DMS153 treated with DMSO at 0.1 percent for 48 hours (cell line): ENCODE measurements around the gene PLEKHO2.

Experiments
- DNase-seq: peaks from one replicate; lab custom pipeline; 2025; ENCODE audit not compliant: unreplicated experiment; lab: John Stamatoyannopoulos, UW

The PLEKHO2 gene

DNA sequence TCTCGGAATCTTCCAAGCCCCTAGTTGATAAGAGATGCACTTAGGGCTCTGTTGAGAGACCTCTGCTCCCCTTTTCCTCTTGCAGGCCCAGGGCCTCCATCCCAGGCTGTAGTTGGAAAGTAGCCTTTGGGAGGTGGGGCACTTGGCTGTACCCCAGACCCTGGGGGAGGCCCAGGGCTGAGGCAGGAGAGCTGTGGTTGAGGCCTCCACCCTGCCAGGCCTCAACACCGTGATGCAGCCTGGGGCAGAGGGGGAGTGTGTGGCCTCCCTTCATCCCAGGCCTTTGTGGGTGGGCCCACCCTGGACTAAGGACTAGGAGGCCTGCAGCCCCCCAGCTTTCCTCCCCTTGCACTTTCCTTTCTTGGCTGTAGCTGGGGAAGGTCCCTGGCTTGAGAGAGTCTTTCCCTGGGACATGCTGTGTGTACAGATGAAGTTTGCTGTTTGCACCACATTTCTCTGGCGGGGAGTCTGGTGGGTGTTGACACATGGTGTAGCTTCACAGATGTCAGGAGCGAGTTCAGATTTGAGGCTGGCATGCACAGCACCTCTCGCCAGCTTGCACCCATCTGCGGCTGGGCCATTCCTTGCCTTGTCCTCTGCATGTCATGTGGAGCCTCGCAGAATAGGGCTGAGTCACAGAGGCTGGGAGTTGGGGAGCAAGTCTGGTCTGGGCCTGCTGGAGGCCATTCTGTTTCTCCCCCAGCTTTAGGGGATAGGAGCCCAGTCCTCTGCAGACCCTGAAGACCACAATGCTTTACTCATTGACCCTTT, 13.7 kb downstream of the PLEKHO2 start:
- no peak for DNase-seq

DNA sequence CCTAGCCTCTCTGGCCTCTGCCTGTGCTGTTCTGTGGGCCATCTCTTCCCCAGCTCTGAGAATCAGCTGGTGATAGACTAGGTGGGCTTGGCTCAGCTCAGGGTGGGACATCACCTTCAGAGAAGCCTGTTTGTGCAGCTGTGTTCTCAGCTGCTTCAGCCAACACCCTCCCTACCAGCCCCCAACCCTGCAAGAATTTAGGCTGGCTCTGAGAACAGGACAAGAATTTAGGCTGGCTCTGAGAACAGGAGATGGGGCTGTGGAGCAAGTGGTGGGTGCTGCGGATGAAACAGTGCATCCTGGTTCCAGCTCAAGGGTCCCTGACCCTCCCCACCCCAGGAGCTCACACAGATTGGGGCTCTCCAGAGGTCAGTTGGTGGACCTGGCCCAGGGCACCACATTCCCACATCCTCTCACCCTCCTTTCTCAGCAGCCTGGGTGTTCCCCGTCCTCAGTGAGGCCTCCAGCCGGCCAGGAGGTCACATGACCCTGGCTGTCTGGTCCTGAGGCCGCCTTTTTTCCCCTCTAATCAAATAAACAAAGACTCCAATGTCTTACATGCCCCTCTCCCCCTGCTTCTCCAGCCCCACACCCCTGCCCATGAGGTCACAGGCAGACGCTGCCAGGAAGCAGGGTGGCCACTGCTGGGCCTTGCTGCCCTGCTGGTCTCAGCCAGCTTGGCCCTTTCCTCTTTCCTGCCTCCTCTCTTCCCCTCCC, 14.9 kb downstream of the PLEKHO2 start:
- no peak for DNase-seq

DNA sequence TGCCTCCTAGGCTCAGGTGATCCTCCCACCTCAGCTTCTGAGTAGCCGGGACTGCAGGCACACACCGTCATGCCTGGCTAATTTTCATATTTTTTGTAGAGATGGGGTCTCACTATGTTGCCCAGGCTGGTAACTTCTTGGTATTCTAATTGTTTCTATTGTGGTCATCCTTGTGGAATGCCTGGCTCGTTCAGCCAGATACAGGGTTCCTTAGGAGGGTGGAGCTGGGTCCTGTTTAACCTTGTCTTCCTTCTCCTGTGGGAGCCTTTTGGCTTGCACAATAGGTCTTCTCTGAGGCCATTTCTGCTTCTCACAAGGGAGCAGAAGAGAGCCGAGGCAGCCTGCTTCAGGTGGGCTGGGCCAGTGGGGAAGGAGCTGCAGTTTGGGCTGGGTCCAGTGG, 15.7 kb downstream of the PLEKHO2 start:
- DNase-seq = no peak

DNA sequence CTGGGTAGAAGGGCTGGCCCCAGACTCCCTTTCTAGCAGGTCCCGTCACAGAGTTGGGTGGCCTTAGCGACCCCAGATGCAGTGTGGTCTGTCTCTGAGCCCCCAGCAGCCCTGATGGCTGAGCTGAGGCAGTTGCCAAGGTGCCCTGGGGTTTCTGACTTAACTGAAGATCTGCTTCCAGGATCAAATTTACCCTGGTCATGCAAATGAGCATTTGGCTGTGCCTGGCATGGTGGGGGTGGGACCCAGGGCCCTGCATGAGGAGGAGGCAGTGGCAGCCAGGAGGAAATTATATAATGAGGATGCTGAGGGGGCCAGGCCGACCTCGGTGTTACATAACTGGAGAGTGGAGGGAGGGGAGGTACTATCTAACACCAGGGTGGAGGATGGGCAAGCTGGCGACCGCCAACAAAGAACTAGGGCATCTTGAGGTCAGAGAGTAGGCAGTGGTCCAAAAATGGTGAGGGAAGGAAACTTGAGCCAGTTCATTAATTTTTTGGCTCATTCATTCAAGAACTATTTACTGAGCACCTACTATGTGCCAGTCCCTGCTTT, 16.4 kb downstream of the PLEKHO2 start:
- no peak for DNase-seq

DNA sequence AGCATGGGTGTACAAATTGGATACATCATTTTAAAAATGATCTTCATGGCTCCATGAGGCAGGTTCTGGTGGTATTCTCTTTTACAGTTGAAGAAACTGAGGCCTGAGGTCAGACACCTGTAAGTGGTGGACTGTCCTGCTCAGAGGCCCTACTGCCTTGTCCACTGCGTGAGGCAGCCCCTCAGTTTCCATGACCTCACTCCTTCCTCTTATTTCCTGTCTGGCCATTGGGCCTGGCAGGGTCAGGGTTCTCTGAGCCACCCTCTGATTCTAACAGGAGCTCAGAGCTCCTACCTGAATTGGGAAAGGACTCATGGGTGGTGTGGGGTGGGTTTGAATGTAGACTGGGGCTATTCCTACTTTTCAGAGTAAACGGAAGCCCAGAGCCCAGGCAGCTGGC, 17.5 kb downstream of the PLEKHO2 start:
- no peak for DNase-seq

DNA sequence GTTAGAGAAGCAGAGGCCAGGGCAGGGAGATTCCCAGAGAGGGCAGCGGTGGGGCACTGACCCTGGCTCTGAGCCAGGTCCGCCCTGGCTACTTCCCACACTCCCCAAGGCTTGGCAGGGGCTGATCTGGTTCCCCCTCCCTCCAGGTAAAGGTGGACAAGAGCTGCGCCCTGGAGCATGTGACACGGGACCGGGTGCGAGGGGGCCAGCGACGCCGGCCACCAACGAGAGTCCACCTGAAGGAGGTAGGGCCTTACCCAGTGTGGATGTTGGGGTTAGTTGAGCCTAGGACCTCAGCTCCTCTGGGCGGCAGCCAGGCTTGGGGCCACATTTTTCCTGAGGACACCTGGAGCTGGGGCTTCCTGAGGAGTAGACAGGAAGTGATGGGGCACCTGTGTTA, 19.6 kb downstream of the PLEKHO2 start:
- DNase-seq = no peak

DNA sequence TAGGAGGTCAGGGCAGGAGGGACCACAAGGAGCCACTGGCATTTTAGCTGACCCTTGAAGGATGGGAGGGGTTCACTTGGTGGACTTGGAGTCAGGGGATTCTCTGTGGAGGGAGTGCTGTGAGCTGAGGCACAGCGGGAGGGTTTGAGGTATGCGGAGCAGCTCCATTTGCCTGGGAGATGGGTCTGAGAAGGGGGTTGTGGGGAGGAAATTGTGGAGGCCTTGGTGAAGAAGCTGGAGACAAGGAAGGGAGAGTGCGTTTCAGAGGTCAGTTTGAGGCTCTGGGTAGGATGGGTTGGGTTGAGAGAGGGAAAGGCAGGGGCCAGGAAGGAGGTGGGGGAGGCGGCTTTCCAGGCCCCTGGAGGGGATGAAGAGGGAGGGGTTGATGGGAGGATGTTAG, 20.2 kb downstream of the PLEKHO2 start:
- DNase-seq = no peak

DNA sequence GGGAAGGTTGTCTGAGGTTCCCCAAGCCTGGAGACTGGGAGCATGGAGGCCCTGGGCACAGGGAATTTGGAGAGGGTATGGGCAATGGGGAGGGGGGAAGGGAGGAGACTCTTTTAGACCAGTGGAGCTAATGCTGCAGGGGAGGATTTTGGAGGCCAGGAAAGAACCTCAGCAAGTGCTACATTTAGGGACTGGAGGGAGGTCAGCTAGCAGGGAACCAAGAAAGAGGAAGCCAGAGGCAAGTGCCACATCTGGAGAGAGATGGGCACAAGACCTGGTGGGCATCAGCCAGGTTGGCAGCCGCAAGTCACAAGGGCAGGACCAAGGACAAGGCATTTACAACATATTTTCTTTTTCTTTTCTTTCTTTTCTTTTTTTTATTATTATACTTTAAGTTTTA, 20.7 kb downstream of the PLEKHO2 start:
- DNase-seq = no peak

DNA sequence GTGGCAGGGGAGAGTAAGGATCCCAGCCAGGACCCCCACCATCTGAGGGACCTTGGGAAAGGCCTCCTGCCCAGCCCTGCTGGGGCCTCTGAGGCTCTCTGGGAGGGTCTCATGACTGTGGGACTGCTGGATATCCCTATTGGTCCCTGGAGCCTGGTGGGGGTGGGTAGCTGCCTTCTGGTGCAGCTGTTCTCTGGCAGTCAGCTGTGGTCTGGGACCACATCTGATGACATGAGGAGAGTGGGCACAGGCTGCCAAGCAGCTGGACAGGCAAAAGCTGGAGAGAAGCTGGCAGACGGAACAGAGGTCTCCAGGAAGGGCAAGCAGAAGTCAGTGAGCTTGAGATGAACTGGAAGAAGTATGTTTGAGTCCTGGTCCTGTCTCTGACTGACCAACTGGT, 22.4 kb downstream of the PLEKHO2 start:
- DNase-seq = no peak

DNA sequence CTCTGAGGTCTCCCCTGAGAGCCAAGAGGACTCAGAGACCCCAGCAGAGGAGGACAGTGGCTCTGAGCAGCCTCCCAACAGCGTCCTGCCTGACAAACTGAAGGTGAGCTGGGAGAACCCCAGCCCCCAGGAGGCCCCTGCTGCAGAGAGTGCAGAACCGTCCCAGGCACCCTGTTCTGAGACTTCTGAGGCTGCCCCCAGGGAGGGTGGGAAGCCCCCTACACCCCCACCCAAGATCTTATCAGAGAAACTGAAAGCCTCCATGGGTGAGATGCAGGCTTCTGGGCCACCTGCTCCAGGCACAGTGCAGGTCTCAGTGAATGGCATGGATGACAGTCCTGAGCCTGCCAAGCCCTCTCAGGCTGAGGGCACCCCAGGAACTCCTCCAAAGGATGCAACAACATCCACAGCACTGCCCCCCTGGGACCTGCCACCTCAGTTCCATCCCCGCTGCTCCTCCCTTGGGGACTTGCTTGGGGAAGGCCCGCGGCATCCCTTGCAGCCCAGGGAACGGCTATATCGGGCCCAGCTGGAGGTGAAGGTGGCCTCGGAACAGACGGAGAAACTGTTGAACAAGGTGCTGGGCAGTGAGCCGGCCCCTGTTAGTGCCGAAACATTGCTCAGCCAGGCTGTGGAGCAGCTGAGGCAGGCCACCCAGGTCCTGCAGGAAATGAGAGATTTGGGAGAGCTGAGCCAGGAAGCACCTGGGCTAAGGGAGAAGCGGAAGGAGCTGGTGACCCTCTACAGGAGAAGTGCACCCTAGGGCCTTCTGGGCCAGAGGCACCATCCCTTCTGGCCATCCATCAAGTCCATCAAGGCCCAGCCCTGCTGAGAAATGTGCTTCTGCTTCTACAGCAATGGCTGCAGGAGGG, 23.6 kb downstream of the PLEKHO2 start:
- no peak for DNase-seq

DNA sequence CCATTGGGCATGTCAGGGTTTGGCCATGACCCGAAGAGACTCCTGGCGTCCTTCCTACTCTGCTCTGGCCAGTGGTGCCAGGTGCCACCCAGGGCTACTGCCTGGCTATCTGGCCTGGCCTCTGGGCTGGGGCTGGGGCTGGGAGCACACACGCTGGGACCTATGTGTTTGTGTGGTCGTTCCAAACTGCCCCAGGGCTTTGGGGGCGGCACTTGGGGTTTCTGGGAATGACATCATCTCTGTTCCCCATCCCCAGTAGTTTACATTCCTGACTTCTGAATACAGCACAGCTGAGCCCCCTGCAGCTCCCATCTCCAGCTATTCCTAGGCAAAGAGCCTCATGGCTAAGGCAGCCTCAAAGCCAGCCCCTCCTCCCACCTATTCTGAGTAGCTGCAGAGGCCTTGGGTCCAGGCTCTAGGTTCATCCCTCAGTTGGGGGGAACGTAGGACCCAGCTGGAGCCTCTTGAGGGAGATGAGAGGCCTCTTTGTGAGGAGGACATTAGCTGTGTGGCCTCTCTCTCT, 24.3 kb downstream of the PLEKHO2 start:
- DNase-seq = no peak

DNA sequence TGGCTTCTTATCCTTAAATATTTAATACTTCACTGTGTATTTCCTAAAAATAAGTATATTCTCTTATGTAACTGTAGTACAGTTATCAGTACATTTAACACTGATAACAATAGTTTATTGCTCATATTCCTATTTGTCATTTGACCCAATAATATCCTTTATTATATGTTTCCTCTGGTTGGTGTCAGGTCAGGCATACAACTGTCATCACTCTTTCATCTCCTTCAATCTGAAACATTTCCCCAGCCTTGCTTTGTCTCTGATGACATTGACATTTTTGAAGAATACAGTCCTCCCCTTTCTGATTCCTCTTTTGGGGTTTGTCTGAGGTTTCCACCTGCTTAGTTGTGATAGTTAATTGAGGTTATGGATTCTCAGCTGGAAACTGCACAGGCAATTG, 27.8 kb downstream of the PLEKHO2 start:
- DNase-seq = no peak

DNA sequence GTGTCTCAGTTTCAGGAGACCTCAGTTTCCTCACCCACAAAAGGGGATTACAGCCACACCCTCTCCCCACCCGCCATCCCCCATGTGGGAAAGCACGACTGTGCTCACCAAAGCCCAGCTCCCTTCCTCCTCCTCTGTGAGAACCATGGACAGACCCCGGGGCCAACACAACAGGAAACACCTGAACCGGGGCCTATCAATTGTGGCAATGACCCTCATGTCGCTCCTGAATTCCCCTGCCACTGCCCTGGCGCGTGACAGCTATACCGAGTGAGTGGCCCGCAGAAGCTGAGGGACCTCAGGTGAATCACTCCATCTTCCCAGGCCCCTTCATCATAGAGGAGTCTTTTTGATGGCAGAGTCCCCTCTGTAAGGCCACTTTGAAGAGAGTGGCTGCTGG, 28.6 kb downstream of the PLEKHO2 start:
- DNase-seq = no peak

DNA sequence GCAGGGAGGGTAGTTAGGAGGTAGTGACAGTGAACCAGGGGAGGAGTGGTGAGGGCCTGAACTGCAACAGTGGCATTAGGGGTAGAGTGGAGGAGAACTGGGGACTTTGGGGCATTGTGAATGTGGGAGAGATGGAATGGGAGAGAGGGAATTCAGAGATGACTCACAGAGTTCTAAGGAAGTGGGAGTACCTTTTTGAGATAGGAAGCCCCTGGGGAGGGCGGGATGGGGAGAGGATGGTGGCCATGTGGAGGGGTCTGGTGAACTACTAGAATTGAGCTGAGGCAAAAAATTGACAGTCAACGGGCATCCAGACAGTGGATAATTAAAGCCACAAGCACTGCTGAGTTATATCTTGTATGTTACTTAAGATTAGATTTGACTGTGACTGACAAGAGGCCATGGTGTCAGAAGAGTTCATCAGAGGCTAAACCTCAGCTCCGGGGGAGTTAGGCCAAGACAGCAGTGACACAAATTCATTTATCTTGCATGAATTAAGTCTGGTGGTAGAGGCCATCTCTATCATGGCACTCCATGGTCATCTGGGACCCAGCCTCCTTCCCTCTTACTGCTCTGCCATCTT, 34.0 kb downstream of the PLEKHO2 start:
- DNase-seq = no peak

DNA sequence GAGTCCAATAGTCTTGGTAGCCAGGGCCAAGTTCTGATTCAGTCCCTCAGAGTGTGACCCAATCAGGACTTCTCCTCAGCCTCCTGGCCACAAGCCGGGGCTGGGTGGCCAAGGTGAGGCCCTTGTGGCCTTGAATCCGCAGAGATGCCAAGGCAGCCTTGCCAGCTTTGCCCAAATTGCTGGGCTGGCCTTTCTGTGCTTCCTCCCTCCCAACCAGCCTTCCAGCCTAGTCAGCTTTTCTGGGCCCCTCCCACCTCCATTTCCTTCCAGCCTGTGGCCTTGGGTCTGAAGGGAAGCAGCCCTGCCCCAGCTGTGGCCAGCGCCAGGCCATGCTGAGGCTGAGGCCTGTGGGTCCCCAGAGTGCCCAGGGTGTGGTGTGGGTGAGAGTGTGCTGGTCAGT, 35.7 kb downstream of the PLEKHO2 start:
- no peak for DNase-seq

DNA sequence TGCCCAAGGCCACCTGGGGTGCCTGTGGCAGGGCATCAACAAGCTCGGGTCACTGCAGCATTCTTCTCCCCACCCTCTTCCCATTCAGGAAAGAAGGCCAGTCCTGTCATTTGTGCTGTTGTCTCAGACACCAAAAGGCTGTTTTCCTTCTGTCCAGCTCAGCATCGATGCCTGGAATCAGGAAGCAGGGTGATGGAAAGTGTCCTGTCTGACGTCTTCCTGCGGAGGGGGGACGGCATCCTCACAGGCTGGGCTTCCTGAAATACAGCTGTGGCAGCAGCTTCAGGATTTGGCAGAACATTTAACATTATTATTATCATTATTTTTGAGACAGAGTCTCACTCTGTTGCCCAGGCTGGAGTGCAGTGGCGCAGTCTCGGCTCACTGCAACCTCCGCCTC, 37.0 kb downstream of the PLEKHO2 start:
- DNase-seq = no peak

DNA sequence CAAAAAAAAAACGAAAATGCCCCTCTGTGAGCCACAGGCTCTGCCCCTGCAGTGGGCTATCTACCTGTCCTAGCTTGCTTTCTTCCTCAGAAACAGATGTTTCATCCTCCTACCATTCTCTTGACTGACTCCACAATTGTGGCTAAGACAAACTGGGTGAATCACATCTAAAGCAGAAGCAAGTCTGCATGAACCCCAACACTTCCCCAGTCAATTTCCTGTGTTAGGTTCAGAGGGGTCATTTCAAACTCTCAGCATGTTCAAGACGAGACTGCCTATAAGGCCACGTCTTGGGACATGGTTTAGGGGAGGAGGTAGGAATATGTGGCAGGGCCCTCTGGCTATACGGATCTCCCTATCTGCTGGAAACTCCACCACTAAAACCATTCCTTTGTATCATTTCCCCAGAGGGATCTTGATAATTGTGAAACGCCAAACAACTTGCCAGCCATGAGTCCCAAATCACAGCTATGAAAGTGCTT, 41.4 kb downstream of the PLEKHO2 start:
- DNase-seq = no peak

DNA sequence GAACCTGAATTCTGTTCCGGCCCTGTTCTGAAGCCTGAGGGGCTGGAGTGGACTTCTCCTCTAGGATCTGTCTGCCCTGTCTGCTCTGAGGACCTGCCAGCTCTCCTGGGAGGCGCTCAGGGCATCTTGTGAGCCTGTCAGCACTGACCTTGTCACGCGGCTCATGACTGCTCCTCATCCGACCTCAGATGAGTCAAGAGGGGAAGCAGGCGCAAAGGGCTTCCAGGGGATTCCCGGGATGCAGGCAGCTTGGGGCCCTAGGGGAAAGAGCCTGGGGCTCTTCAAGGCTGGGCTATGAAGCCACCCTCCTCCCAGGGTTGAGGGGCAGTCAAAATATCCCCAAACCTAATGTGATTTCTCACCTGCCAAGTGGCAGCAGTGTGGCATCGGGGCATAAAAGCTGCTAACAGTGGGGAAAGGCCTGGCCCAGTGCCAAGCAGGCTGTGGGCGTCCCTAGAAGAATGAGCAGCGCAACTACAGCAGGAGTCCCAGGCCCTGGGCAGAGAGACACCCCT, 42.3 kb downstream of the PLEKHO2 start:
- DNase-seq = no peak

DNA sequence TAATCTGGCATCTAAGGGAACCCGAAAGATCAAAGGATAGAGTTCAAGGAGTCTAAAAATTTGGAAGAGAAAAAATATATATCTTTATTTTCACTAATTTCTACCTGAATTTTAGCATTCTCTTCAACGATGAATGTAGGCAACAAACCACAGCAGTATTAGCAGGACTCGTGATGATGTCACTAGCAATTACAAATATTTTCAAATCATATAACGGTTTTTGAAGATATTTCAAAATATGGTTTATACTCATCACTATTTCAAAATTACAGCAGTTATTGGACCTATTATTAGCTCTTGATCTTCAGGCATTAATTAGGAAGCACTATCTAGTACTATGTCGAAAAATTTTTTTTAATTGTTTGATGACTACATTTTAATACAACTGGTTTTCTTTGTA, 43.0 kb downstream of the PLEKHO2 start:
- no peak for DNase-seq

DNA sequence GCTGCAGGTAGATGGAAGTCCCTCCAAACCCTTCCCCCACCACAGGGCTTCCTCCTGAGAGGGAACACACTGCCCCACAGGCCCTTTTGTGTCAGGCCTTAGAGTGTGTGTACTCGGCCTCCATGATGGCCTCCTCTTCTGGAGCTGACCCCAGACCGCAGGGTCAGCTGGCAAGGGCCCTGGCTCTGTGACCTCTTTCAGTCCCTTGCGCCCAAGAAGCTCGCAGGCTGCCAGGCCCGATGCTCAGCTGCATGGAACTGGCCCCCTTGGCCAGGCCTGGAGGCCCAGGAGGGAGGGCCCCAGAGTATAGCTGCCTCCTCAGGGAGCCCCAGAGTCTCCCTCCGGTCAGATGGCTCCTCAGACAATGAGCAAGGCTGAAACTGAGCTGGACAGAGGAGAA, 46.6 kb downstream of the PLEKHO2 start:
- DNase-seq = no peak

DNA sequence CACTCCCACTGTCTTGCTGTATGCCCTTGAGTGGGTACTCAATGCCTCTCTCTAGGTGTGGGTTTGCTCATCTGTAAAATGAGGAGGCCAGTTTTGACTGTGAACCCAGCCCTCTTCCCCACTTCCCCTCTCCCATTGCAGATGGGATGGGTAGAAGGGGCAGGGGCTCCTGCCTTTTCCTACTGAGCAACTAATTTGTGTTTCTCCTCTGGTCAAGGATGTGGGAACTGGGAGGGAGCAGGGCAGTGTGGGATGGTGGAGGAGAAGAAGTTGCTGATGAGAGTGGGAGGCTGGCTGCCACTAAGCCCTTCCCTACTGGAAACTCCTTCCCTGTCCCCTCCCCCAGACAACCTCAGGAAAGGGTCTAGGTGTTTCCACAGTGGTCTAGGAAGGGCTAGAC, 49.8 kb downstream of the PLEKHO2 start:
- DNase-seq = no peak
